Neuronal stem cell (in vitro differentiated cells): Measurements from ENCODE around the gene BRSK2.

Source experiments
- DNase-seq: peaks from one replicate; pipeline ENCODE4 v3.0.0-alpha.2; 2013; ENCODE audit warnings: low spot score
- H2AFZ ChIP-seq: one replicate; pipeline ENCODE4 v1.6.1; 2013; ENCODE audit warnings: mild to moderate bottlenecking, low read length, inconsistent platforms
- H2AK5ac ChIP-seq: 2 replicates; pipeline ENCODE4 v1.6.1; 2013; ENCODE audit warnings: low read depth, mild to moderate bottlenecking, inconsistent platforms, low read length, moderate library complexity, mixed read lengths
- H2BK120ac ChIP-seq: 2 replicates; pipeline ENCODE4 v1.6.1; 2013; ENCODE audit warnings: low read depth, mild to moderate bottlenecking, inconsistent platforms, low read length, moderate library complexity, mixed read lengths
- H2BK12ac ChIP-seq: one replicate; pipeline ENCODE4 v1.6.1; 2013; ENCODE audit warnings: low read length, inconsistent platforms
- H2BK15ac ChIP-seq: 2 replicates; pipeline ENCODE4 v1.6.1; 2013; ENCODE audit warnings: mild to moderate bottlenecking, low read length, inconsistent platforms, mixed read lengths
- H2BK5ac ChIP-seq: one replicate; pipeline ENCODE4 v1.6.1; 2013; ENCODE audit warnings: inconsistent platforms, mild to moderate bottlenecking, low read length, moderate library complexity
- H3K14ac ChIP-seq: one replicate; pipeline ENCODE4 v1.6.1; 2013; ENCODE audit warnings: low read length, inconsistent platforms
- H3K18ac ChIP-seq: 2 replicates; pipeline ENCODE4 v1.6.1; 2013; ENCODE audit warnings: low read length, inconsistent platforms
- H3K23ac ChIP-seq: 2 replicates; pipeline ENCODE4 v1.6.1; 2013; ENCODE audit warnings: low read depth, mild to moderate bottlenecking, mixed read lengths, low read length, inconsistent platforms; ENCODE audit not compliant: poor library complexity
- H3K27ac ChIP-seq: replicated peaks from 3 replicates; pipeline ENCODE4 v1.5.1; 2013; ENCODE audit warnings: low read length, inconsistent platforms
- H3K27me3 ChIP-seq, 3 experiments: 2 replicates each; pipeline ENCODE4 v1.6.1; 2013; ENCODE audit warnings: low read length in 3 of 3, mild to moderate bottlenecking in 2 of 3, inconsistent platforms in 1 of 3, low read depth in 1 of 3, mixed read lengths in 1 of 3, moderate library complexity in 1 of 3; ENCODE audit not compliant: control insufficient read depth in 3 of 3, insufficient read depth in 3 of 3
- H3K36me3 ChIP-seq, 2 donors: replicated peaks in 1 of 2; 2 replicates each; pipeline ENCODE4 v1.6.1; 2013; ENCODE audit warnings: low read length in 2 of 2; ENCODE audit not compliant: control insufficient read depth in 2 of 2, insufficient read depth in 2 of 2
- H3K4ac ChIP-seq: 2 replicates; pipeline ENCODE4 v1.6.1; 2013; ENCODE audit warnings: inconsistent platforms, mild to moderate bottlenecking, low read length, moderate library complexity
- H3K4me1 ChIP-seq, 2 donors: 1 replicate in 1 of 2; 2 replicates in 1 of 2; pipeline ENCODE4 v1.6.1; 2013; ENCODE audit warnings: low read length in 2 of 2, low read depth in 1 of 2; ENCODE audit not compliant: control insufficient read depth in 2 of 2, insufficient read depth in 1 of 2
- H3K4me2 ChIP-seq: one replicate; pipeline ENCODE4 v1.6.1; 2013; ENCODE audit warnings: mild to moderate bottlenecking, low read length, inconsistent platforms; ENCODE audit not compliant: insufficient read depth, poor library complexity, severe bottlenecking
- H3K4me3 ChIP-seq, 2 donors: 2 replicates each; pipeline ENCODE4 v1.5.1; 2013; ENCODE audit warnings: low read length in 2 of 2, mild to moderate bottlenecking in 2 of 2, inconsistent platforms in 1 of 2, moderate library complexity in 1 of 2
- H3K79me1 ChIP-seq: one replicate; pipeline ENCODE4 v1.6.1; 2013; ENCODE audit warnings: low read depth, mild to moderate bottlenecking, inconsistent platforms, low read length, moderate library complexity
- H3K9ac ChIP-seq: one replicate; pipeline ENCODE4 v1.6.1; 2013; ENCODE audit warnings: mild to moderate bottlenecking, low read depth, low read length, inconsistent platforms; ENCODE audit not compliant: poor library complexity
- H3K9me3 ChIP-seq, 2 donors: replicated peaks in 1 of 2; 2 replicates each; pipeline versions ENCODE3 to v1.6.1; 2013; ENCODE audit warnings: low read length in 2 of 2, mild to moderate bottlenecking in 2 of 2, inconsistent platforms in 1 of 2, low read depth in 1 of 2, mixed read lengths in 1 of 2, moderate library complexity in 1 of 2; ENCODE audit not compliant: control insufficient read depth in 2 of 2, insufficient read depth in 1 of 2
- H4K8ac ChIP-seq: one replicate; pipeline ENCODE4 v1.6.1; 2013; ENCODE audit warnings: low read depth, mild to moderate bottlenecking, inconsistent platforms, low read length, moderate library complexity
- H4K91ac ChIP-seq: one replicate; pipeline ENCODE4 v1.6.1; 2013; ENCODE audit warnings: low read length, low read depth, mild to moderate bottlenecking, inconsistent platforms; ENCODE audit not compliant: poor library complexity
- WGBS, 2 donors: extraction: QIAGEN DNeasy Blood & Tissue Kit; methylation state at CpG; one replicate each; pipeline ENCODE4 v1.1.7; 2013; ENCODE audit warnings: missing lambda C conversion rate in 2 of 2, mixed read lengths in 1 of 2; ENCODE audit not compliant: insufficient read length in 2 of 2, insufficient replicate concordance in 1 of 2; ENCODE audit errors: extremely low coverage in 2 of 2; 5-methylcytosine and 5-hydroxymethylcytosine counted together

The BRSK2 gene

DNA sequence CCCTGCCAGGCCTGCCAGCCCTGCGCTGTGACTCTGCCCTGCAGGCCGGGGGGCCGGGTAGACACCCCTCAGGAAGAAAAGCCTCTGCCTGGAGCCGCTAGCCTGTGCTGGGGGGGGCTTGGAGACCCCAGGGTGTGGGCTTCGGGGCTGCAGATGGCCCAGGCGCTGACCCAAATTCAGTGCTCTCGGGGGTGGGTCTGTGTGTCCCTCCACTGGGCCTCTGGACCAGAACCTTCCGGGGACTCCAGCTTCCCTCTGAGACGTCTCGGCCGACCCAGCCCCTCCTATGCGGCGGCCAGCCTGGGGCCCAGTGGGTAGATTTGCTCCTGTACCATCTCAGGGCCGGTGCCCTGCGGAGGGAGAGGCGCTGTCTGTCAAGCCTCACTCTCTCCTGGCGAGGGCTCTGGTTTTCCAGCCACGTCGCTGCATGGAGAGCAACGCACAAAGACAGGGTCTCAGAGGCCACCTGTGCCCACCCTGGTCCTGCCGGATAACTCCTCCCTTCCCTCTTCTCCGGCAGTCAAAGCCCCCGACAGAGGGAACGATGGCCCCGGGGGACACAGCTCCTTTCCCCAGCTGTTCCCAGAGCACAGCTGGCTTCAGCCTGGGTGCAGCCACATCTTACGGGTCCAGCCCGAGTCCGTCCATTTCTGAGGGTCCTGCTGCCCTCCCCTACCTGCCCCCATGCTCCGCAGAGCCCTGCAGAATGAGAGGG lies 40.2 kb upstream of the BRSK2 start:
- peak overlapping the region; percentile 78 for H2AFZ ChIP-seq
- H3K27me3 ChIP-seq: peaks cover 0 to 27% (median 0%) of the 10 kb centered on the region in 3 experiments
- no peak overlapping the region for H3K4me3 ChIP-seq
- no peak overlapping the region for H3K27ac ChIP-seq
- peak overlapping the region; percentile 72 for H4K91ac ChIP-seq
- peak overlapping the region; percentile 98 for H2AK5ac ChIP-seq
- H3K18ac ChIP-seq: peak overlapping the region; percentile 93
- no peak overlapping the region for H4K8ac ChIP-seq
- DNase-seq: no peak
- H3K4me2 ChIP-seq: no peak overlapping the region
- no peaks in the 10 kb centered on the region for H3K79me1 ChIP-seq
- H2BK12ac ChIP-seq: peak overlapping the region; percentile 99
- peak overlapping the region; percentile 100 for H2BK15ac ChIP-seq
- H3K9ac ChIP-seq: no peak overlapping the region
- no CpG with 5 or more reads among the region's 29 CpGs for WGBS, 2 donors
- no peaks in the 10 kb centered on the region for H3K36me3 ChIP-seq
- peak overlapping the region; percentile 71 for H2BK5ac ChIP-seq
- peaks cover 23 to 24% of the 10 kb centered on the region in 2 donors for H3K4me1 ChIP-seq
- H3K4ac ChIP-seq: no peak overlapping the region
- no peaks in the 10 kb centered on the region for H3K9me3 ChIP-seq
- H3K14ac ChIP-seq: peak overlapping the region; percentile 75
- H2BK120ac ChIP-seq: peak overlapping the region; percentile 98
- no peak overlapping the region for H3K23ac ChIP-seq

DNA sequence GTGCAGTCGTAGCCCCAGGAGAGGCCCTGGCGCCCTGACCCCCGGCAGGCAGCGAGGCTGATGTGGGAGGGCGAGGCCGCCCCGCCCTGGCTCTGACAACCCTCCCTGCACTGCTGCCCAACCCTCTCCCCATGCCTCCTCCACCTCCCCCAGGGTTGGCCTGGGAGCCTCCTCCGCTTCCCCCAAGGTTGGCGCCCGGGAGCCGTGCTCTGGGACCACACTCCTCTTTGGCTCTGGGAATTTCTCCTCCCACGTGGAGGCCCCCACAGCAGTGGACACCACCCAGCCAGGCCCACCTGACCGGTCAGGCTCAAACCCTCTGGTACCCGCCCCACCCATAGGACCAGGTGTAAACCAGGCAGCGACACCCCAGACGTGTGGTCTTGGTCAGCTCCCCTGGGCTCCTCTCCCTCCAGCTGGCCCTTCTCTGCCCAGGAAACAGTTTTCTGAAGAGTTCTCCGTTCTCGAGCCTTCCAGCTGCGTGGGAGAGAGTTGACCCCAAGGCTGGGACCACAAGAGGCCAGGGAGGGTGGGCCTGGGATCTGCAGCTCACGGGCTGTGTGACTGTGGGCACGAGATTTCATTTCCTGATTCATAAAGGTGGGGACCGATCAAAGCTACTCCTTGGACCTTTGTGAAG lies 39.5 kb upstream of the BRSK2 start:
- Histone ChIP-seq H3K23ac (no peak overlapping the region), H3K9ac (no peak overlapping the region), H2BK5ac (peak overlapping the region; percentile 71), H3K4me1 (peaks cover 23 to 24% of the 10 kb centered on the region in 2 donors), H3K4me2 (no peak overlapping the region), H2AK5ac (peak overlapping the region; percentile 98), H4K8ac (no peak overlapping the region), H3K27me3 (peaks cover 0 to 30% (median 0%) of the 10 kb centered on the region in 3 experiments), H2BK12ac (peak overlapping the region; percentile 99), H4K91ac (no peak overlapping the region), H3K4ac (no peak overlapping the region), H3K4me3 (no peak overlapping the region), H3K14ac (no peak overlapping the region), H3K36me3 (no peaks in the 10 kb centered on the region), H3K79me1 (no peaks in the 10 kb centered on the region), H3K9me3 (no peaks in the 10 kb centered on the region), H2BK15ac (peak overlapping the region; percentile 100), H3K18ac (peak overlapping the region; percentile 93), H2AFZ (peak overlapping the region; percentile 78), H3K27ac (no peak overlapping the region), H2BK120ac (peak overlapping the region; percentile 98)
- DNase-seq: no peak
- WGBS, 2 donors: no CpG with 5 or more reads among the region's 22 CpGs

DNA sequence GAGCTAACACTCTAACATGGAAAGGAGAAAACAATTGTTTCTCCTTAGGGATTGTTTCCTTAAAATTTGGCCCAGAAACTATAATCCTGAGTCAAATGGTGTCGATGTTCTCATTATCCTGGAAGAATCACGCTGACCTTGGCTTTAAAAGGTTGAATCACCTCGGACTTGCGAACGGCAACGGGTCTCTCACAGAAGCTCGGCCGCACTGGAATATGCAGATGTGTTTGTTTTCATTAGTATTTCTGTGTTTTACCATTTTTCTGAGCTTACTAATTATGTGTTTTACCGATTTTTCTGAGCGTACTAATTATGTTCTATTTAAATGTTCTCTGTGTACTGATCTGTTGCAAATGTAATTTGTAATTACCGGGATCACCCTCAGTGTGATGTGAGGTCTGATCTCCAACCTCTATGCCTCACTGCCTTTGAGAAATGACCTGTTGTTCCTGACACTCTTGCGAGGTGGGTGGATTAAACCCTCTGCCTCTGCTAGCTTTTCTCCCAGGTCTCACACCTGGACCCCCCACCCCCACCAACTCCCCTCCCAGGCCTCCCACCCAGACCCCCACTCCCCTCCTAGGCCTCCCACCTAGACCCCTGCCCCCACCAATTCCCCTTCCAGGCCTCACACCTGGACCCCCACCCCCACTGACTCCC lies 38.3 kb upstream of the BRSK2 start:
- no peaks in the 10 kb centered on the region for H3K36me3 ChIP-seq
- H2BK120ac ChIP-seq: no peak overlapping the region
- H2AK5ac ChIP-seq: no peak overlapping the region
- H4K91ac ChIP-seq: no peak overlapping the region
- H3K4ac ChIP-seq: no peak overlapping the region
- no peak overlapping the region for H3K14ac ChIP-seq
- no peaks in the 10 kb centered on the region for H3K79me1 ChIP-seq
- H4K8ac ChIP-seq: no peak overlapping the region
- H2BK15ac ChIP-seq: no peak overlapping the region
- no peak overlapping the region for H3K9ac ChIP-seq
- H2BK5ac ChIP-seq: no peak overlapping the region
- DNase-seq: no peak
- WGBS, 2 donors: no CpG with 5 or more reads among the region's 12 CpGs
- H3K27ac ChIP-seq: no peak overlapping the region
- H2BK12ac ChIP-seq: no peak overlapping the region
- peaks cover 23 to 24% of the 10 kb centered on the region in 2 donors for H3K4me1 ChIP-seq
- no peak overlapping the region for H3K18ac ChIP-seq
- no peak overlapping the region for H2AFZ ChIP-seq
- H3K27me3 ChIP-seq: peaks cover 0 to 27% (median 0%) of the 10 kb centered on the region in 3 experiments
- H3K23ac ChIP-seq: no peak overlapping the region
- H3K4me2 ChIP-seq: no peak overlapping the region
- no peak overlapping the region for H3K4me3 ChIP-seq
- H3K9me3 ChIP-seq: no peaks in the 10 kb centered on the region
